Bronchus fibroblast of lung (primary cell): ENCODE data around the gene PLLP. TPM values are rescaled to one million over a fixed set of nuclear protein-coding genes. Genes with fewer than 3 reads are reported as not detected.

ENCODE experiments used
- total RNA-seq: library from RNA; depleted of rRNA; stranded (reverse); fragments of >200 nt; gene quantifications from 2 replicates; pipeline ENCODE4 v1.2.3, GENCODE V29; 2015

PLLP gene, protein sequence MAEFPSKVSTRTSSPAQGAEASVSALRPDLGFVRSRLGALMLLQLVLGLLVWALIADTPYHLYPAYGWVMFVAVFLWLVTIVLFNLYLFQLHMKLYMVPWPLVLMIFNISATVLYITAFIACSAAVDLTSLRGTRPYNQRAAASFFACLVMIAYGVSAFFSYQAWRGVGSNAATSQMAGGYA
- total RNA-seq, result 0.15 TPM in 1 of 2 replicates, not detected in the other

DNA sequence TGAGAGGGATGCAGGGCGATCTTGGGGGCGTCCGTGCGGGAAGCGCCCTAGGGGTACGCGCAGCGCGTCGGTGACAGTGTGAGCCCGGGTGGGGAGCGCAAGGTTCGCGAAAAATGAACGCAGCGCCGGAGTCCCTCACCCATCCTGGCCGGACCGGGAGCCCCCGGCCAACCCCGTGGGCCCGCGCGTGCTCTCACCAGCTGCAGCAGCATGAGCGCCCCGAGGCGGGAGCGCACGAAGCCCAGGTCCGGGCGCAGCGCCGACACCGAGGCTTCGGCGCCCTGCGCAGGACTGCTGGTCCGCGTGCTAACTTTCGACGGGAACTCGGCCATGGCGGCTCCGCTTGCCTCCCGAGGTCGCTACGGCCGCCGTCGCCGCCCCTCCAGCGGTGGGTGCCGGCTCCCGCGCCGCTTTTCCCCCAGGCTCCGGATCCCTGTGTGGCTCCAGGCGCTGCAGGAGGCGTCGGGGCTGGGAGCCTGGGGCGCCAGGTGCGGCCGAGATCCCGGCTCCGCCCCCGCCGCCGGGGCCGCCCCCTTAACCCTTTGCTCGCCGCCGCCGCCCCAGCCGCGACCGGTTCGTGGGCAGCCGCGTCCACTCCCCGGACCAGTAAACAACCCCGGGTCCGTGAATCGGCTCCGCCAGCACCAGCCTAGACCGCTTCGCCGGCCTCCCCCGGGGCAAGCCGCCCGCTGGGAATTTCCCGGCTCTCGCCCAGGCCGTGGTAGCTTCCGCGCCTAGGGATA, at the start of gene PLLP:
Gene PLLP (minus strand): TSS at position 464 of the 743 bp plus-strand sequence. CDS start 132 bp downstream, at position 332.

DNA sequence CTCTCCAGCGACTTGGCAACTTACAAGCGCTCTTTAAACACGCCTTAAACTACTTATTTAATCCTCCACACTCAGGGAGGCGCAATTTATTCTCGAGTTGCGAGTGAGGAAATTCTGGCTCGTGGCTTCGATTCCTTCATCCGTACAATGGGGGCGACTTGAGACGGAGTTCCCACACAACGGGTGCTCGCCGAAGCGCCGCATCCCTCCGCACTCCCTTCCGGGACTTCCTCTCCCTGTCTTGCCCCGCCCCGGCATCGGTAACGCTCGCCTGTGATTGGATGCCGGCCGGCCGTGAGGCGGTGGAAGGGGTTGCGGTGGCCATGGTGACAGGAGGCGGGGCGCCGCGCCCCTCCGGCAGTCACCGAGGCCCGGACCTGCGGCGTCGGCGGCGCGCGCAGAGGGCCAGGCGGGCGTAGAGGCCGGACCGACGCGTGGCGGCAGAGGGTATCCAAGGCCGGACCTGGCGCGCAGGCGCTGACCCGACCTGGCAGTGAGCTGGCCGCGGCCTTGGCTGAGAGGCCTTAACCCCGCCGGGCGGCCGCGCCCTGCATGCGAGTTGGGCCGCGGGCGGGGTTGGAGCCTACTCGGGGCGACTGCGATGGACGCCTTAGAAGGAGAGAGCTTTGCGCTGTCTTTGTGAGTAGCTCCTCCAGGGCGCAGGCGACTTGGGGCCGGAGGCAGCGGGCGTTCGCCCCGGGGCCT, 39.6 kb downstream of the PLLP start, which contains the start of gene ARL2BP:
Gene ARL2BP (plus strand): TSS at position 493 of the 705 bp plus-strand sequence. CDS start 109 bp downstream, at position 602.

Other genes with a start within 250 kb of the PLLP start
- gene CPNE2, start 192.1 kb downstream of the PLLP start, total RNA-seq, result 13.2 and 17.0 TPM in 2 replicates
- 60.4 and 88.8 TPM in 2 replicates for gene PSME3IP1, start 98.6 kb downstream of the PLLP start, total RNA-seq
- 22.9 and 25.3 TPM in 2 replicates for gene RSPRY1, start 98.3 kb downstream of the PLLP start, total RNA-seq
- gene ARL2BP, start 39.4 kb downstream of the PLLP start, total RNA-seq, result 71.2 and 72.5 TPM in 2 replicates
- gene CCL22, start 74.1 kb upstream of the PLLP start, total RNA-seq, result not detected in 2 replicates
- gene CX3CL1, start 87.8 kb upstream of the PLLP start, total RNA-seq, result 0.17 TPM in 1 of 2 replicates, not detected in the other
- not detected in 2 replicates for gene CCL17, start 120.1 kb upstream of the PLLP start, total RNA-seq
- gene CIAPIN1, start 162.7 kb upstream of the PLLP start, total RNA-seq, result 29.0 and 35.3 TPM in 2 replicates
- 35.7 and 41.9 TPM in 2 replicates for gene COQ9, start 162.8 kb upstream of the PLLP start, total RNA-seq
- gene POLR2C, start 178.0 kb upstream of the PLLP start, total RNA-seq, result 91.3 and 92.8 TPM in 2 replicates
- gene DOK4, start 201.8 kb upstream of the PLLP start, total RNA-seq, result 18.2 and 19.6 TPM in 2 replicates